ENCODE results near the gene NHSL1.

The NHSL1 gene

DNA sequence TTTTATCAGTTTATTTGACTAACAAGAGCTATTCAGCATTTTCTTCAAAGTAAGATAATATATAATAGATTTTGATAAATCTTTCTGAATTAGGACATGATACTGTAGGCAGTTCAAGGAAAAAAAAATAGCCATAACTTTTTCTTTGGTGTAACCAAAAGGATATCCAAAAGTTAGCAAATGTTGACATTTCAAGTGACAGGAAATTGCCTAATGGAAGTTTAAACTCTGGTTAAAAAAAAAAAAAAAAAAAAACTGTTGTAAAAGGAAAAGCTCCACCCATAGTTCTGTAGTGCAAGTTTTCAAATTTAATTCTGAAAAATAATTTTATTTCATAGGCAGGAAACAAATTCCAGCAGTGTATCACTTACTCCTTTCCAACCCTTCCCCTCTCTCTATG lies 76.4 kb downstream of the NHSL1 start:
- no peak for DNase-seq

DNA sequence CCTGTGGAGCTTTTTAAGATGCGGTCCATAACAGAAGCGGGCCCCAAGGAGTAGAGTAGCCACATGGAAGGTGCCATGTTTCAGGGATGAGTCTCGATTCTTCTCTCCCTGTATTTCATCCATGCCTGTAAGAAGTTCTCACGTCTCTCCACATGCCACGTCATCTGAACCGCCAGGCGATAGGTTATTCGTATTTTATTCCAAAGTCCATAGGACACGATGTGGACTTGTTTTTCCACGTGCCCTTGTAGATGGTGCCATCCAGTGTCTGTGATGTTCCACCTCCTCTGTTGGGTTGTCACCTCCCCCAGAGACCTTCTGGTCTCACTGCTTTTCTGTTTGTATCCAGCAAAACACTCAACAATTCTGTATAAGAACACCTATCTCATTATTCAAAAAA lies 77.7 kb downstream of the NHSL1 start:
- DNase-seq: no peak

DNA sequence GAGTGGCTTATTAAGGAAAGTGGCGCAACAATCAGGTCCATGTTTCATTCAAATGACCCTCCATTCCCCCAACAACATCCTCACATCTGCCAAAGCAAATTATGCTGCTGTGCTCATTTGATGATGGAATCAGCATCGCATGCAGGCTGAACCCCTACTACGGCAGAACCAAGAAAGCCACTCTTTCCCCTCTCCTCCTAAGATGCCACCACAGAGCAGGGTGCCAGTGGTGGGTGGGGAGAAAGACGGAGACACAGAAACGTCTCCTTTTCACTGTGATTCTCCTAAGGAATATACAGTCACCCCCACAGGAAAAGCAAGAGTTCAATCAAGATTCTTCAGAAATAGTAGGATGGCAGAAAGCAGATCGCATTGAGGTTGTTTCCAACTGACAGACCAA lies 78.2 kb downstream of the NHSL1 start:
- no peak for DNase-seq

DNA sequence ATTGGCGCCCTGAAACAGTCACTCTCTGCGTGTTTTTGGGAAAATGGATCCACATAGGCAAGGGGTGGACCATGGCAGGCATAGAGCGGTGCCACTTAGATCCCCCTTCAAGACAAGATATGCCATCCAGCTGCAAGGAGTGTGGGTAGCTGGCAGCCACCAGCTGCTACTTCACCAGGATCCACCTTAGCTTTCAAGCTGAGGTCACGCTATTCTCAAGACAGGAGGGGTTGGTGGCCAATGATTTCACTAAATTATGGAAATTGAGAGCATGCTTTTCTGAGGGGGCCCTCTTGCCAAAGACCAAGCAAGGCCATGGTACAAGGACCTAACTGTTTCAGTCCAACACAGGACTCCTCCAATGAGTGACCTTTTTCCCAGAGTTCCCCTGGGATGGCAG lies 78.9 kb downstream of the NHSL1 start:
- no peak for DNase-seq

DNA sequence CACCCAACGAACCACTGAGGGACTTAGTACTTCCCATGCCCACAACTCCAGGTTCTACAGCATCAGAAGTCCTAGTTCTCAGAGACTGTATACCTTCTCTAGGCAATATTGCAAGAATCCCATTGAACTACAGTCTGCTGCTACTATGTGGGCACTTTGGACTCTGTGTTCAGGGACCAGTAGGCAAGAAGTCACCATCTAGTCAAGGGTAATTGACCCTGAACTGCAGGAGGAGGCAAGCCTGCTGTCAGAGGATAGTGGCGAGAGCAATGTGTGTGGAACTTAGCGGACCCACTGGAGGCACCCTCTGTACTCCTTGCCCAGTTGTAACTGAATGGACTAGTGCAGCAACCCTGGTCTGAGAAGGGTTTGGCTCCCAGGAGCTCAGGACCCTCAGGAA lies 79.5 kb downstream of the NHSL1 start:
- DNase-seq: no peak

DNA sequence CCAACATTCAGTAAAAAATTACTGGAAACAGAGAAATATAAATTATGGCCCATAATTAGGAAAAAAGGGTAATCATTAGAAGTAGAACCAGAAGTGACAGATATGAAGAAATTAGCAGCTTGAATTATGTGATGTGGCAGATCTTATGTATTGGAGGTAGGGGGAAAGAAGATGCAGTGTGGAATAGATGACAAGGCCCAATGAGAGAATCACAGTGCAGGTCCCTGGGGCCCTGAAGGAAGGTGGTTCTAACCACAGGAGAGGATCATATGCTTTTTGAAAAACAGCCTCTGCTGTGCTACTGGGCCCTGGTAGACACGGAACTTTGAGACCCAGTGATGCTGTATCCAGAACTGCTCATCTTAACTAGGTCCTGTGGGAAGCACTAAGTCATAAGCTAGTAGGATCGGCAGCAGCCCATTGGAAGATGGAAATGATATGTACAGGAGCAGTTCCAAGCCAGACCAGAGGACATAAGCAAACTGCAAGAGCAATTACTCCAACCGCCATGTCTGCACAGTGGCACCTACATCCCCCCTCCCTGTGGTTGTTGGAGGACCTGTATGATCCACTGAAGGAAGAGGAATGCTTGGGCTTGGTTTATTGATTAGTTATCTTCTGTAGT lies 81.1 kb downstream of the NHSL1 start:
- no peak for DNase-seq

DNA sequence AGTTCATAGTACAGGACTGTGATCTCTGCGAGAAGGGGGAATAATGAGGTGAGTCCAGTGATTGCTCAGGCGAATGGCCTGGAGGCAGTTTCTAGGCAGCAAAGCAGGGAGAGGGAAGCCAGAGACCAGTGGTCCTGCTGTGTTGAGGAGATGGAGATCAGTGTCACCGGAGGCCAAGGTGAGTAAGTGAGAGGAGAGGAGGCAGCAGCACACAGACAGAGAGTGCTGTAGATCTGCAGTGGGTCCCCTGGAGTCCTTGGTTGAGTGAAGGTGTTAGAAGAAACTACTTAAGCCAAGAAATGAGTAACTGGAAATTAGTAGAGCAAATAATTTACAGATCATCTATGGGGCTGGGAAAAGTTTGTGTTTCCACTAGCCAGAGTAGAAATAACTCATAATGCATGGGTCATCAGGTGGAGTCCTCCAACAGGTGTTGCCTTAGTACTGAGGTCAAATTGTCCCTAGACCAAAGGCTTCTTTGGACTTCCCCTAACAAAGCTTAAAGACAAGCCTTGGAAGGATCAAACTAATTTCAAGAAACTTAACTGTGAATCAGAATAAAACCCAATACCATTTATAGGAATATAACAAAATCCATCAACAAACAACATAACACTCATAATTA lies 81.7 kb downstream of the NHSL1 start:
- no peak for DNase-seq

DNA sequence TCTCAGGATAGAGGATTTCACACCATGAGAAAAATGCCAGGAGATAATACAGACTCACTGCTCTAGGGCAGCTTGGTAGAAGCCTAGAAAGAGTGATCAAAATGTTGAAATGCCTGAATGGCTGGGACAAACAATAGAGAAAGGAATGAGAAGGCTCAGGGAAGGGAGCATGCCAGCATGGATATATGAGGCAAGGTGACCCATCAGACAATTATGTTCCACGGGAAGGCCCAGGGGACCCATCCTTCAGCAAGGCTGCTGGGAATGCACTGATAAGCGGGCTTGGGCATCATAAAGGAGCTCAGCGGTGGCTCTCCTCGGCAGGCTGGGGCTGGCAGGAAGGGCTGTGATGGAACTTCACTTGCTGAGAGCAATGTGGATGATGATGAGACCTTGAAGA lies 83.1 kb downstream of the NHSL1 start:
- DNase-seq: no peak

DNA sequence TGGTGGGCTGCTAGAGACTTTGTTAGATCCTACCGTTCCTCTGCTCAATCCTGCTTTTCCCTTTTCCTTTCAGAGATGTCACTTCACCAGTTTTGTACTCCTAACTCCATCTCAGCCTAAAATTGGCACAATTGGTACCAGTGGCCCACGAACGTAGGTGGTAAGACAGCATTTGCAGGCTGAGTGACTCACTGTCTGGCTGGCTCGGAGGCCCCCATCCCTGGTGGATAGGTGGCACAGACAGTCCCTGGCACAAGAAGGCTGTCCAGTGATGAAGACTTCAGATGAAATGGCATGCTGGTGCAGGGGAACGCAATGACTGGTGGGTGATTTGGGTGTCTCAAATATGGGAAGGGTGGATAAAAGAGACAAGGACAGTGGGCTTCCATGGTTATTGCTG lies 84.2 kb downstream of the NHSL1 start:
- no peak for DNase-seq

DNA sequence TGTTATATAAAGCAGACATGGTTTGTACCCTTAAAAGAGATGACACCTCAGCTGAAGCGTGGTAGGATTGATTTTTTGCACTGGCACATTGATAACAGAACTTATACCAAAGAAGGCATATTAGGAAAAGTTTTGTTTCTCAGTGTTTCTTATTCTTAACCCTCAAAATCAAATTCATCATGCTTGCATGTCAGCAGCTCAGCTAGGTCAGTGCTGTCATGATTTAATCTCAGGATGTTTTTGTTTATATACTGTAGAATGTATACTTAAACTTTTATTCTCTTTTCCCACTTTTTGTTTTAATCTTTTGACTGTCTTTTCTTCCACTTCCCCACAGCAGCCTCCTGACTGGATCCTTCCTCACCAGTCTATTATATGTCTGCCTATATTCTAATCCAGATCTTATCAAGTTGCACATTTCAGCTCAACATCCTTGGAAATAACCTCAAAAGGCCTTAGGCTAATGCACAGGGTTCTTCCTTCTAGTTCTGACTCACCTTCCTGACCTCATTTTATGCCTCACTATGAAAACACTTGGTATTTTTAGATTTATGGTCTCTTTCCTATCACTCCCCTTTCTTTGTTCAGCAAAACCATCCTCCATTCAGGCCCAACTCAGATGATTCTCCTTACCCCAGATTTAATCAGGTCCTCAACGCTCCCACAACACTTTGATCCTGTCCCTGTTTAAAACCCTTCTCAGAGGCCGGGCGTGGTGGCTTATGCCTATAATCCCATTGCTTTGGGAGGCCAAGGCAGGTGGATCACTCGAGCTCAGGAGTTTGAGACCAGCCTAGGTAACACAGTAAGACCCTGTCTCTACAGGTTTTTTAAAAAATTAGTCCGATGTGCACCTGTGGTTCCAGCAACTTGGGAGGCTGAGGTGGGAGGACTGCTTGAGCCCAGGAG lies 88.1 kb downstream of the NHSL1 start:
- no peak for DNase-seq

DNA sequence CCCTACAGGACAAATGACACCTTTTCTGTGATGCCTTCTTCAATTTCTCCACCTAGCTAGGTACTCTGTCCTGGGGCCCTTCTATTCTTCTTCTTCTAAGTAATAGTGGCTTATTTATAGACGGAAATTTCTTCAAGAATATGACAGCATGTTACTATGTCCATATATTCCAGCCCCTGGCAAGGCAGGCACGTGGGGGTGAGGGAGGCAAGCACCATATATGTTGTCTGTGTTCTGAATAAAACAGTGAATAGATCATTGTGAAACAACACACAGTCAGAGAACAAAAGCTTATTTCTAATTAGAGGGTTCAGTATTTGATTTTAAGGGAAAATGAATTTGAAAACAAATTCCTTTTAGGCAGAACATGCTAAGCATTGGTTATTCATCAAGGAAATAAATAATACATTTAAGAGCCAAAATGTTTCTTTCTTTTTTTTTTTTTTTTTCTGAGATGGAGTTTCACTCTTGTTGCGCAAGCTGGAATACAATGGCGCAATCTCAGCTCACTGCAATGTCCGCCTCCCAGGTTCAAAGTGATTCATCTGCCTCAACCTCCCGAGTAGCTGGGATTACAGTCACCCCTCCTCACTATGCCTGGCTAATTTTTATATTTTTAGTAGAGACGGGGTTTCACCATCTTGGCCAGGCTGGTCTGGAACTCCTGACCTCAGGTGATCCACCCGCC lies 89.1 kb downstream of the NHSL1 start:
- DNase-seq: no peak

DNA sequence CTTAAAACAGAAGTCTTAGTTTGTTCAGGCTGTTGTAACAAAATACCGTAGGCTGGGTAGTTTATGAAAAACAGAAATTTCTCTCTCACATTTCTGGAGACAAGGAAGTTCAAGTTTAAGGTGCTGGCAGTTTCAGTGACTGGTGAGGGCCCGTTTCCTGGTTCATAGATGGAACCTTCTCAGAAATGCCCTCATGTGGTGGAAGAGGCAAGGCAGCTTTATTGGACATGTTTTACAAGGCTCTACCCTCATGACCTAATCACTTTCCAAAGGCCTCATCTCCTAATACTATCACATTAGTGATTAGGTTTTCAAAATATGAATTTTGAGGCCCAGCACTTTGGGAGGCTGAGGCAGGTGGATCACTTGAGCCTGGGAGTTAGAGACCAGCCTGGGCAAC lies 92.9 kb downstream of the NHSL1 start:
- no peak for DNase-seq

DNA sequence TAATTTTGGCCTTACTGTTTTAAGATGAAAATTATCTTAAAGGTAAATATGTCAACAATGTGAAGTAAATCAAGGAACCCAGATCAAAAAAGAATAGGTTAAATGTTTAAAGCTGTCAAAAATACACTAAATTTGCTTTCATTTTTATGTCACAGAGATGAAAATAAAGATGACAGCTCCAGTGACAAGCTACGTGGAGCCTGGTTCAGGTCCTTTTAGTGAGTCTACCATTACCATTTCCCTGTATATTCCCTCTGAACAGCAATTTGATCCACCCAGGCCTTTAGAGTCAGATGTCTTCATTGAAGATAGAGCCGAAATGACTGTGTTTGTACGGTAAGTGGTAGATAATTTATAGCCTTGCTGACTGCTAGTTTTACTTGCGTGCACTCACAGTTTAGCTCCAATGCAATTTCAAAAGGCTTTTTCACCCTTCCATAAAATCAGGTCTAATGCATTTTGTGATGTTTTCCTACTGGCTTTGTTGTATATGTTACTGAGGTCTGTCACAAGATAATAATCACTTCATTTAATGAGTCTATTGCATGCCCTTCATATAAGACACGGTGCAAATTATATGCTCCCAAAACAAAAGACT lies 93.4 kb downstream of the NHSL1 start:
- DNase-seq: no peak

DNA sequence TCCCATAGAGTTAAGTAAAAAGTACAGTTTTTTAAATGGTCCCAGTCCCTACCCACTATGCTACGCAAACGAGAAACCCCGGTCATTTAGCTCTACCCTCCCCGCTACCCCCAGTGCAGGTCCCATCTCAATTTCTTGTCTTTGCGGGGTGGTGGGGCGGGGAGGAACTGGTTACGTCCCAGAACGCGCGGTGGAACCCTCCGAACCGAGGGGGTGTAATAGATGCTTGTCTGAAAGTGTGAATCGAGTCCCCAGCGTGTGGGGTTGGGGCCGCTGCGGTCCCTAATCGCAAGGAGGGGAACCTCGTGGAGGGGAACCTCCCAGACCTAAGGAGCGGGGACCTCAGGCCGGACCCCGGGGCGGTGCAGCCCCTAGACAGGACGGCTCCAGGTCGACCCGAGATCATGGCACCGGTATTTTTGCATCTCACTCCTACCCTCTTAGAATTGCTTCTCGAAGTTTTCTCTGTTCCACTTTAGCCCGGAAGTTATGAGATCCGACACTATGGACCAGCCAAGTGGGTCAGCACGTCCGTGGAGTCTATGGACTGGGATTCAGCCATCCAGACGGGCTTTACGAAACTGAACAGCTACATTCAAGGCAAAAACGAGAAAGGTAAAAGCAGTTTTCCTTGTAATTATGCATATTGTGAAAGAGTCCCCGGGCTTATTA lies 94.5 kb downstream of the NHSL1 start:
- DNase-seq: peak; percentile 28

DNA sequence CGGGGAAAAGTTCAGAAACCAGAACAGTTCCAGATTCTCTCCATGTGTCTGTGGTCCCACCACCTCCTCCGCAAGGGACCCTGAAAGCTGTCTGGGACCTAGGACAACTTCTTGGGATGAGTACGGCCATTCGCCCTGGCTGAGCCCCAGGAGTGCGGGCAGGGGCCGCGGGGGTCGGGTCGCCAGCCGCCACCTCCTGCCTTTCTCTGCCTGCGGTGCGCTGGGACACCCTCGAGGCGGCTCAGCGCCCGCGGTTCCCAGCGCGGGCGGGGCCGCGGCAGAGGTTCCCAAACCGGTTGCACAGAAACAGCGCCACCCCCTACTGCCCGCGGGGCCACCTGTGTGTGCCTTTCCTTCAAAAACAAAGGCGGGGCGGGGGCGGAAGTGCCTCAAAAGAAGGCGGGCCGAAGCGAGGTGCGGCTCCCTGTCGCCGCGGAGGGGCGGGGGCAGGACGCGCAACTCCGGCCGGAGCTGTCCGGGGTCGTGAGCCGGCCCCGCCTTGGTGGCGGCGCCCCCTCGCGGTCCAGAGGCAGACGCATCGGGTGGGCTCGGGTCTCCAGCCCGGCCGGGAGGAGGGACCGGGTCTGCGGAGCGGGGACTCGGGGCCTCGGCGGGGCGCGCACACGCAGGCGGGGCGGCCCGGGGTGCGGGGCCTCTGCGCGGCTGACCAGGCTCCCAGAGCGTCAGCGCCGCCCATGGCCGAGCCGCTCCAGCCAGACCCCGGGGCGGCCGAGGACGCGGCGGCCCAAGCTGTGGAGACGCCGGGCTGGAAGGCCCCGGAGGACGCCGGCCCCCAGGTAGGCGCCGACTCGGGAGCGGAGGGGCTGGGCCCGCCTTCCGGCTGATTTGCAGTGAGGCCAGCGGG lies 95.3 kb downstream of the NHSL1 start, which contains the start of gene HEBP2:
Gene HEBP2 (plus strand): TSS at position 423 of the 865 bp plus-strand sequence. CDS start 273 bp downstream, at position 696.
- peak; percentile 91 for DNase-seq

DNA sequence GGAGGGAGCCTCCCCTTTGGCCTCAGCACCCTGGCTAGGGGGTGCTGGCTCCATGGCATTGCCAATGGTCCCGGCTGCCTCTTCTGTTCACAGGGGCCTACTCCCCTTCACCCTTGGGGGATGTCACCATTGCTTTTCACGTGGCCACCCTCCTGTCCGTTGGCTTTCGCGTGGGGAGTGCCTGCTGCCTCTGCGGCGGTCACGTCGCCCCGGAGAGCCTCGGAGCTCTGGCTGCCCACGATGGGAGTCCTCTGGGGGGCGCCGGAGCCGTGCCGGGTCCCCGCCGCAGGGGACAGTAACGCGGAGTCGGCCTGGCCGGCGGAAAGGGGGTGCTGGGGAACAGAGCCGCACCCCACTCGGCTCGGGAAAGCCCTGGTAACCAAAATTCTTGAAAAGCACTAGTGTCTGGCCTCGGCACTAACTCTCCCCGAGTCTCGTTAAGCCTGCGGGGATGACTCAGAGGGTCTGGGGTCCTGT lies 95.9 kb downstream of the NHSL1 start:
- DNase-seq: no peak

DNA sequence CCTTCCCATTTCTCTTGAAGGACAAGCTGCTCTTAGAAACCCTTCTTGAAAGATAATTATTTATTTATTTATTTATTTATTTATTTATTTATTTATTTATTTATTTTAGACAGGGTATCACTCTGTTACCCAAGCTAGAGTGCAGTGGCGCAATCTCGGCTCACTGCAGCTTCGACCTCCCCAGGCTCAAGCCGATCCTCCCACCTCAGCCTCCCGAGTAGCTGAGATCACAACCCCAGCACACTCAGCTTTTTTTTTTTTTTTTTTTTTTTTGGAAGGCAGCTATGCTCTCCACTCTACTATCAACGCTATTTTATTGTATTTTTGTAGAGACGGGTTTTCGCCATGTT lies 96.5 kb downstream of the NHSL1 start:
- DNase-seq: no peak

DNA sequence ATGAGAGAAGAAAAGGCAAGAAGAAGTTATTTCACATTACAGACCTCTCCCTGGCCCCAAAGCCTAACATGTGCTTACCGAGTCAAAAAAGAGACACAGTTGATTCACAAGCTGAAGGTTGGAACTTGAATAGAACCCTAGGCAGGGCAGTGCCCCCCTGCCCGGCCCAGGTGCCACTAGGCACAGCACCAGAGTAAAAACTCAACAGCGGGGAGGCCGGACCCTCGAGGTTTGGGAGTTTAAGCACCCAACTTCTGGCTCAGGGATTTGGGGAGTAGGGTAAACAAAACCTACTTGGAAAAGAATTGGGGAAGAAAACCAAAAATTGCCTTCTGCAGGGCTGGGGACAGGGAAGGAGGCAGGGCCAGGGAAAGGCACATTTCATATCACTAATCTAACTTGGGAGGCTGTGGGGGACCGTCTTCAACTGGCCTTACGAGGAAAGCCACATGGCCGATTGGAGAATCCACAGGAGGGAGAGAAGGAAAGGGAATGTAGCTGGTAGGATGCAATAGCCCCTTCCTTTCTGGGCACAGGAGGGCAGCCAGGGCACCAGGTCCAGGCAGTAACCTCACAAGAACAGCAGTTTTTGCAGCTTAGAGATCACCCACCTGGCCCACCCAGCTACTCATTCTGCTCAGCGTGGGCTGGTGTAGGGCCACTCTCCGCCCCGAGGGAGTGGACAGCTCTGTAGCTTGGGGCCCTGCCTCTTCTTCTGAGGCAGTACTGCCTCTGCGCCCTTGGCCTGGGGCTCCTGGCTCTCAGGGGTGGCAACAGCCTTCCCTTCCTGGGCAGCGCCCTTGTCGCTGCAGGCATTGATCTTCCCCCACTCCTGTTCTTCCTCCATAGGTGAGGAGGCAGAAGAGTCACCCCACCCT lies 97.1 kb downstream of the NHSL1 start:
- DNase-seq: no peak

DNA sequence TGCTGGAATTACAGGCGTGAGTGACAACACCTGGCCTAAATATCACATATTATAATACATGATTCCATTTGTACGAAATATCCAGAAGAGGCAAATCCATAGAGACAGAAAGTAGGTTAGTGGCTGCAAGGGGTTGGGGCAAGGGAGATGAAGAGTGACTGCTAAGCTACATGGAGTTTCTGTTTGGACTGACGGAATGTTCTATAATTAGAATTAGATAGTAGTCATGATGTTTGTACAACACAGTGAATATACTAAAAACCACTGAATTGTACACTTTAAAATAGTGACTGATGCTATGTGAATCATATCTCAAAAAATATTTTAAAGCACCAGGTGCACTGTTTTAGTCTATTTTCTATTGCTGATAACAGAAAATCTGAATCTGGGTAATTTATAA lies 99.0 kb downstream of the NHSL1 start:
- no peak for DNase-seq

Data from T-helper 9 cell (primary cell).